IPS-18a (cell line): ENCODE data around the gene TMEM63A.
"Not testable (repeated sequence)": the region's sequence is repeated elsewhere in the genome, so short reads cannot be mapped to it uniquely, and the experiment has no call there.

Source experiments
- H3K27ac ChIP-seq: one replicate; pipeline ENCODE4 v1.5.1; 2013; ENCODE audit warnings: low read length
- H3K27me3 ChIP-seq: one replicate; pipeline ENCODE4 v1.6.1; 2013; ENCODE audit warnings: mild to moderate bottlenecking, low read length; ENCODE audit not compliant: control insufficient read depth, insufficient read depth
- H3K36me3 ChIP-seq: one replicate; pipeline ENCODE4 v1.6.1; 2013; ENCODE audit warnings: low read depth, low read length; ENCODE audit not compliant: control insufficient read depth
- H3K4me1 ChIP-seq: one replicate; pipeline ENCODE4 v1.6.1; 2013; ENCODE audit warnings: low read depth, low read length; ENCODE audit not compliant: control insufficient read depth
- H3K4me3 ChIP-seq: one replicate; pipeline ENCODE4 v1.5.1; 2013; ENCODE audit warnings: low read length
- H3K9ac ChIP-seq: one replicate; pipeline ENCODE4 v1.6.1; 2013; ENCODE audit warnings: mild to moderate bottlenecking, low read length, moderate library complexity
- H3K9me3 ChIP-seq: one replicate; pipeline ENCODE4 v1.6.1; 2013; ENCODE audit warnings: low read depth, low read length; ENCODE audit not compliant: control insufficient read depth

Gene TMEM63A

DNA sequence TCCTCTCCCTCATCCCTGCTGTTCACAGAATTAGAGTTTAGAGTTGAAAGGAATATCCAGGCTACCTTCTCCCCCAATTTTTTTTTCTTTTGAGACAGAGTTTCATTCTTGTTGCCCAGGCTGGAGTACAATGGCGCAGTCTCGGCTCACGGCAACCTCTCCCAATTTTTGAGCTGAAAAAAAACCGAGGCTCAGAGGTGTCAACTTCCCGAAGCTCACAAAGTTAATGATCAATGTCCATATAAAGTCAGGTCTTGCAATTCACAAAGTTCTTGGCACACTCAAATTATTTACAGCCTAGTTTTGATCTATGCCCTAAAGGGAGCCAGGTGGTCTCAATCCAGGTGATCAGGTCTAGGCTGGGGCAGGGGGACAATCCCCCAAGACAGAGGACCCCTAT is 7.6 kb upstream of the TMEM63A start:
- peaks cover 24% of the 10 kb centered on the region for H3K27me3 ChIP-seq
- no peak overlapping the region for H3K4me3 ChIP-seq
- no peaks in the 10 kb centered on the region for H3K9me3 ChIP-seq
- H3K9ac ChIP-seq: no peak overlapping the region
- H3K36me3 ChIP-seq: no peaks in the 10 kb centered on the region
- H3K27ac ChIP-seq: no peak overlapping the region
- H3K4me1 ChIP-seq: peaks cover 16% of the 10 kb centered on the region

DNA sequence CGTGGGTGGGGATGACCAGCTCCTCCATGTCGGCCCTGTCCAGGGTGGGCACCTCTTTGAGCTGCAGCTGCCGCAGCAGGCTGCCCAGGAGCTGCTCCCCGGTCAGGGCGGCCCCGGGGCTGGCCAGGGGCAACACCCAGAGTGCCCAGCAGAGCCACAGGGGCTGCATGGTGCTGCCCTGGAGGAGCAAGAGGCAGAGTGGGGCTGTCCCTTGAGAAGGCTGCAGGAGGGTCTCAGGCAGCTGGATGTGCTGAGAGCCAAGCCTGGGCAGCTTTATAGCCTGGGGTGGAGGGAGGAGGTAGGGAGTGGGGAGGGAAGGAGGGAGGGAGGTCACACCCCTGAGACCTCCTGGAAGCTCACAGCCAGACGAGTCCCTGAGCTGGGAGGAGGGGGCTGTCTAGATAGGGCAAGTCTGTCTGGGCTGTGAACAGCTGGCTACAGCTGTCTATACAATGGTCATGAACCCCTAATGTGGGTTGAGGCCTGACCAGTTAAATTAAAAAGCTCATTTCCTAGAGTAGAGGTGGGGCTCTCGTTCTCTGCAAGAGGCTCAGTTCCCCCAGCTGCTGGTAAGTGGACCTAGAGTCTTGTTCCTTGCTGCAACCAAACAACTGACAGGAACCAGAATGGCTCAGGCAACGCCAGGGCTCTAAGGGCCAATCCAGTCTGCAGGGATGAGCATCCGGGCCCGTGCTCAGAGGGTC is 6.9 kb upstream of the TMEM63A start, which contains the start of gene LEFTY1:
Gene LEFTY1, minus strand, starts transcription at position 249 of the 704 bp plus-strand sequence. Its CDS starts 80 bp downstream, at position 169.
- Histone ChIP-seq H3K4me3 (no peak within 1 kb of the TSS), H3K27ac (no peak within 1 kb of the TSS)

DNA sequence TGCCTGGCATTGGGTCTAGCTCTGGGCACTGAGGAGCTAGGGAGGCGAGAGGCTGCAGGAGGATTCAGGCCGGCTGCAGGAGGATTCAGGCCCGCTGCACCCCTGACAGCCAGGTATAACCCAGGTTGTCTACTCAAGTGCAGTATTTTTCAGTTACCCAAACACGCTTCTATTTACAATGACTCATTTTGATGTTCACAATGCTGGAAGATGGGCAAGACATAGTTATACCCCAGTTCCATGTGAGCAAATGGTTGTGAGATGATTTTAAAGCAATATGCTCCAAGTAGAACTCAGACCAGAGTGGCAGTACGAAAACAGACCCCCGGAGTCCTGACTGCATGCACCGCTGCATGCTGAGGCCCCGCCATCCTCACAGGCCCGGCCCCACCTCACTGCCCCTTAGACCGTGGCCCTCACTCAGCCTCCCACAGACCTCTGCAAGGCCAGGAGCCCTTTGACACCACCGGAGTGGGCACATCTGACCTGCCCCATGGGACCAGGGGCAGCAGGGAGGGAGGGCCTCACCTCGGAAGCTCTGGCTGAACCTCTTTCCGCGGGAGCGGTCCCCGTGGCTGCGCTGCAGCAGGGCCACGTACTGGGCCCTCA is 6.2 kb upstream of the TMEM63A start:
- H3K9me3 ChIP-seq: no peaks in the 10 kb centered on the region
- no peaks in the 10 kb centered on the region for H3K36me3 ChIP-seq
- no peak overlapping the region for H3K9ac ChIP-seq
- H3K4me3 ChIP-seq: no peak overlapping the region
- no peak overlapping the region for H3K27ac ChIP-seq
- peaks cover 16% of the 10 kb centered on the region for H3K4me1 ChIP-seq
- peaks cover 31% of the 10 kb centered on the region for H3K27me3 ChIP-seq

More for the DNA sequence above, 6.9 kb upstream of the TMEM63A start, which contains the start of gene LEFTY1:
- H3K27me3 ChIP-seq: peaks cover 24% of the 10 kb centered on the region
- H3K9me3 ChIP-seq: no peaks in the 10 kb centered on the region
- H3K4me1 ChIP-seq: peaks cover 16% of the 10 kb centered on the region
- no peaks in the 10 kb centered on the region for H3K36me3 ChIP-seq
- H3K9ac ChIP-seq: no peak within 1 kb of the TSS

DNA sequence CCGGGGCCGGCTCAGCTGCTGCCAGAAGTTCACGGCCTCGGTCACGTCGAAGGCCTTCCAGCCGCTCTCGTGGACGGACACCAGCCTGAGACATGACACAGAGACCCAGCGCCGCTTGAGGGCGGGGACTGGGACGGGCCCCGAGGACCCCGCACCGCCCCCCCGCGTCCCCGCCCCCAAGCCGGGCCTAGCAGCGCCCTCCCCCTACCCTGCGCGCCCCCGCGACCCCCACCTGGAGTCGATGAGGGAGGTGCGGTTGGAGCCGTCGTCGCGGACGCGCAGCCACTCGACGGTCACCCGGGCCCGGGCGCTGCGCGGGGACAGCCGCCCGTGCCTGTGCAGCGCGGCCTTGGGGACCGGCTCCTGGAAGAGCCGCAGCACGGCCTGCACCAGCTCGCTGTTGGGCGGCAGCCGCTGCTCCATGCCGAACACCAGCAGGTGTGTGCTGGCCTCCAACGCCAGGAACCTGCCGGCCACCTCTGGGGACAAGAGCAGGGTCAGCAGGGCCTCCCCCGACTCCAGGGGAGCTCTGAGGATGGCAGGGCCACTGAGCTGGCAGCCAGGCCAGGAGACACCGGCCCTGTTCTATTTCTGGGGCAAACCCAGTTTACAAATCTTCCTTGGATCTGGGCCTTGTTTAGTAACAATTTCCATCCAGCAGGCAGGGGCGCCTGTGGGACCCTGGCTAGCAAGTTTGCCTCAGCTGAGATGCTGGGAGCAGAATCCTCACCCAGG is 5.5 kb upstream of the TMEM63A start:
- not testable (repeated sequence) for H3K36me3 ChIP-seq, H3K9ac ChIP-seq, H3K4me3 ChIP-seq, H3K27ac ChIP-seq, H3K9me3 ChIP-seq
- peaks cover 16% of the 10 kb centered on the region for H3K4me1 ChIP-seq
- peaks cover 37% of the 10 kb centered on the region for H3K27me3 ChIP-seq

DNA sequence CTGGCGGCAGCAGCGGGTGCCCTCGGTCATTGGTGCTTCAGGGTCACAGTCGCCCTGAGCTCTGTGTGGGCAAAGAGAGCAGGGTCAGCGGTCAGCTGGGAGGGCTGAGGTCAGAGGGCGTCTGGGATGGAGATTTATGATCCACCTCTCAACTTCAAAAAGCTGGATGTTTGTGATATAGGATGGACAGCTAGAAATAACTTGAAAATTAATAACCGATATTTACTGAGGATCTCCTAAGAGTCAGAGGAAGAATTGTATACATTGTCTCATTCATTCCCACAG is 4.8 kb upstream of the TMEM63A start:
- Histone ChIP-seq H3K36me3 (no peaks in the 10 kb centered on the region), H3K27me3 (peaks cover 40% of the 10 kb centered on the region), H3K9me3 (no peaks in the 10 kb centered on the region), H3K9ac (no peak overlapping the region), H3K4me3 (no peak overlapping the region), H3K27ac (no peak overlapping the region), H3K4me1 (peaks cover 16% of the 10 kb centered on the region)

DNA sequence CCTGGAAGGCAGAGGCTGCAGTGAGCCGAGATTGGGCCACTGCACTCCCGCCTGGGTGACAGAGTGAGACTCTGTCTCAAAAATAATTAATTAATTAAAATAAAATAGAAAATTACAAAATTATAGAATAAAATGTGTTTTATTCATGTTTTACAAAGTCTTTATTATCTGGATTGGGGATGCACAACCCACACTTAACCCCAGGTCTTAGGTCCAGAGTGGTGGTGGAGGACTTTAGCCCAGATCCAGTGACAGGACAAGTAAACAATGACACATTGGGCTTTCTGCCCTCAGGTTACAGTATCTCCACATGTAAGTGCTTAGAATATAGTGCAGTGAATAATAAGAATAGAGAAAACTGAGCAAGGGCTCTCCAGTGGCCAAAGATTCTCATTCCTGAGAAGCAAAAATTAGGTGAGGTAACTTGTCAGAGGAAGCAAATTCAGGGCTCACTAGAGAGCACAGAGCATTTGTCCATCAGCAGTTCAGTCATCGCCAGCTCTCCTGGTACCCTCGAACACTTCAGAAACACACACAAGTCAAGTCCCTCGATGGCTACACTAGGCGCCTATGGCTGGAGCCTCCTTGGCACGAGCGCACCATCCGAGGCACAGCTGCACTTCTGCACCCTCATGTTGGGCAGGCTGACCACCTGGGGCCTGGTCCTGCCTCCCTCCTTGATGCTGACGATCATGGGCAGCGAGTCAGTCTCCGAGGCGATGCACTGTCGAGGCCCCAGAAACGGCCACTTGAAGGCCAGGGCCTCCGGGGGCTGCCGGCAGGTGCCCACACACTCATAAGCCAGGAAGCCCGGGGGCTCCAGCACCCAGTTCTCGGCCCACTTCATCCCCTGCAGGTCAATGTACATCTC is 4.2 kb upstream of the TMEM63A start:
- Histone ChIP-seq H3K27ac (no peak overlapping the region), H3K9ac (no peak overlapping the region), H3K36me3 (no peaks in the 10 kb centered on the region), H3K4me1 (peaks cover 18% of the 10 kb centered on the region), H3K9me3 (no peaks in the 10 kb centered on the region), H3K4me3 (no peak overlapping the region), H3K27me3 (peaks cover 41% of the 10 kb centered on the region)

DNA sequence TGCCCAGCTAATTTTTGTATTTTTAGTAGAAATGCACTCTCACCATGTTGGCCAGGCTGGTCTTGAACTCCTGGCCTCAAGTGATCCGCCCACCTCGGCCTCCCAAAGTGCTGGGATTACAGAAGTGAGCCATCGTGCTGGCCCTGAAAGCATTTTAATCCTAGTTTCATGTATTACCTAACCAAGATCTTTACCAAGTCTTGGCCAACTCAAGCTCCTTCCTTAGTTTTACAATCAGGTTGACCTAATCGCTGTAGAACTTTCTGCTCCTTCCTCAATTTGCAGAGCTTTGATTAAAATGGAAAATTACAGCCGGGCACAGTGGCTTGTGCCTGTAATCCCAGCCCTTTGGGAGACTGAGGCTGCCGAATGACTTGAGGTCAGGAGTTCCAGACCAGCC is 3.2 kb upstream of the TMEM63A start:
- no peak overlapping the region for H3K4me3 ChIP-seq
- peaks cover 50% of the 10 kb centered on the region for H3K27me3 ChIP-seq
- H3K9me3 ChIP-seq: no peaks in the 10 kb centered on the region
- H3K4me1 ChIP-seq: peaks cover 26% of the 10 kb centered on the region
- no peaks in the 10 kb centered on the region for H3K36me3 ChIP-seq
- H3K27ac ChIP-seq: no peak overlapping the region
- H3K9ac ChIP-seq: no peak overlapping the region

DNA sequence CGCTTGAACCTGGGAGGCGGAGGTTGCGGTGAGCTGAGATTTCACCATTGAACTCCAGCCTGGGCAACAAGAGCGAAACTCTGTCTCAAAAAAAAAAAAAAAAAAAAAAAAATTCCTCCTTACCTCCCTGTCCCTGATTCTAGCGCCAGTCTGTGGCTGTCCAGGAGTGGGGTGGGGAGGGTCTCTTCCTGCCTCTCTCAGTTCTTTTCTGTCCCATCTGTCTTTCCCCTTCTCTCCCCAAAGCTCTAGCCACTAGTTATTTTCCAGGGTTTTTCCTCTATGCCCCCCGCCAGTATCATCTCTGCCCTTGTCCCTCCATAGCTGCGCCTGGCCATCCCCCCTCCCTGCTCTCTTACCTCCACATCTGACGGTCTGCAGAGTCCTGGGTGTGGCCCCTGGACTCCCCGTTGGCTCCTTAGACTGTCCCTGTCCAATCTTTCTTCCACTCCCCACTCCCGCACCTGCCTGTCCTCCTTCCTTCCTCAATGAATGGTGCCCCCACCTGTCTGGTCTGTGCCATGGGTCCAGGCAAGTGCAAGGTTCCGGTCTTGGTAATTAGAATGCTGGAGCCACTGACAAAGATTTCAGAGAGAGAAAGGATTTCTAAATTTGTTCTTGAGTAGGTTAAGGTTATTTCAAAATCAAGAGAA is 1.6 kb upstream of the TMEM63A start:
- Histone ChIP-seq H3K4me3 (no peak overlapping the region), H3K27ac (no peak overlapping the region), H3K4me1 (peaks cover 15% of the 10 kb centered on the region), H3K36me3 (no peaks in the 10 kb centered on the region), H3K9me3 (no peaks in the 10 kb centered on the region), H3K9ac (no peak overlapping the region), H3K27me3 (peaks cover 40% of the 10 kb centered on the region)

DNA sequence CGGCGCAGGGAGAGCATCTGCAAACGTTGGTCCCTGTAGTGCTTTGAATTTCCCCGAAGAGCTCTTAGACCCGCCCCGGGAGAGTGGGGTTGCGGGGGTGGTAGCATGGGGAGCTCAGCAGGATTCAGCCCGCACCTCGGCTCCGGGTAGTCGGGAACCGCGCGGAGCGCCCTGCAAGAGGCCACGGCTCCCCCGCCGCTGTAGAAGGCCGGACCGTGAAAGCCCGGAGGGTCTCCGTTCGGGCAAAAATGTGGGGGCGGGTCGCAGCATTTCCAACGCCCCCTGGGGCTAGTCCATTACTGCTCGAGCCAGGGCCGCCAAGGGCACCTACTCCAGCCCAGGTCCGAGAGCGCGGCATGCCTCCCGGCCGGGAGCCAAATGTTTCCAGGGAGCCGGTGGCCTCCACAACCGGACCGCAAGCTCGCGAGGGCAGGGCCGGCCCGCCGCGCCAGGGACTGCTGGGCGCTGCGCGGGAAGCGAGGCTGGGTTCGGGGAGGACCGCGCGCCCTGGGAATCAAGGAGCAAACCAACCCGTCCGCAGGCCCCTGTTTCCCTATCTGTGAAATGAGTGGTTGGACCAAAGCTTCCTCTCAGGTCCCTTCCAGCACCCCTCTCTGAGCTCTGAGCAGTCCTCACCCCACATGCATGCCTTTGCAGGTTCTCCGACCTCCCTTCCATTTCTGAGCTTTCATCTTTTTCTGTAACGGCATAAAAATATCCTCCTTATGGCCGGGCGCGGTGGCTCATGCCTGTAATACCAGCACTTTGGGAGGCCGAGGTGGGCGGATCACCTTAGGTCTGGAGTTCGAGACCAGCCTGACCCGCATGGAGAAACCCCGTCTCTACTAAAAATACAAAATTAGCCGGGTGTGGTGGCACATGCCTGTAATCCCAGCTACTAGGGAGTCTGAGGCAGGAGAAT is 775 bp upstream of the TMEM63A start:
- Histone ChIP-seq H3K4me1 (peaks cover 15% of the 10 kb centered on the region), H3K9me3 (no peaks in the 10 kb centered on the region), H3K27ac (no peak overlapping the region), H3K4me3 (peak overlapping the region; percentile 87), H3K9ac (peak overlapping the region; percentile 72), H3K36me3 (no peaks in the 10 kb centered on the region), H3K27me3 (peaks cover 32% of the 10 kb centered on the region)
